ENCODE data around the gene DCAKD. TPM values are rescaled to one million over a fixed set of nuclear protein-coding genes. Genes with fewer than 3 reads are reported as not detected.

The DCAKD gene
- total and polyA plus RNA-seq, 2 donors (not counting 3 experiments of a cell fraction or from before 2014, with no cell fraction given) = 30.8 to 36.5 TPM

GRCh38 chr17:45096926-45097325 is 45.5 kb upstream of the DCAKD start:
- H3K9me1 ChIP-seq (replicated peaks; ENCODE audit: control insufficient read depth, extremely low read depth, insufficient read depth, low read length) = no peaks in the 10 kb centered on the region
- no peak for DNase-seq (ENCODE audit: low read depth, low spot score)
- intact Hi-C loops (cut with micrococcal nuclease) = loop anchor here (1.0 kb wide), 2 partner anchors 35 to 73 kb away; partner anchors contain the start of gene PLCD3
- no peak overlapping the region for H3K27ac ChIP-seq (ENCODE audit: insufficient read depth, low read depth, low read length)
- peaks cover 27 to 35% of the 10 kb centered on the region in 2 experiments for H3K36me3 ChIP-seq (ENCODE audit: control insufficient read depth in 2 of 2, extremely low read depth in 1 of 2, insufficient read depth in 2 of 2, low read length in 2 of 2)
- no peaks in the 10 kb centered on the region for H3K9me3 ChIP-seq (replicated peaks; ENCODE audit: control insufficient read depth, insufficient read depth, low read length)
- H3K79me2 ChIP-seq (ENCODE audit: control insufficient read depth, insufficient read depth, low read length) = no peaks in the 10 kb centered on the region
- FAIRE-seq = no peak
- no peak overlapping the region for H2AFZ ChIP-seq (ENCODE audit: low read depth, low read length)
- no peak overlapping the region for H3K4me2 ChIP-seq (ENCODE audit: insufficient read depth, low read length)
- CTCF ChIA-PET = interaction anchor here (0.6 to 1.4 kb wide), 3 partner anchors 21 to 37 kb away, joined by 3 to 5 read pairs (median 4); no protein-coding TSS in a partner anchor
- no TSS peak for BruUV-seq (replicated peaks)
- POLR2A ChIA-PET = no interaction called here
- H3K4me1 ChIP-seq (ENCODE audit: control insufficient read depth, extremely low read depth, insufficient read depth, low read length) = peaks cover 19% of the 10 kb centered on the region
- no peak overlapping the region for H3K4me3 ChIP-seq (replicated peaks in 1 of 3; ENCODE audit: insufficient read depth in 1 of 3, low read depth in 1 of 3, low read length in 3 of 3)
- TF ChIP-seq MAX (IDR thresholded peaks at IDR 0.05; ENCODE audit: insufficient read depth, insufficient read length) (no peak), POLR2A (IDR thresholded peaks at IDR 0.05; ENCODE audit: low read depth, low read length) (no peak), EZH2 (IDR thresholded peaks at IDR 0.05; ENCODE audit: borderline replicate concordance, low read depth, low read length, severe bottlenecking) (no peak), FOS (IDR thresholded peaks at IDR 0.05; ENCODE audit: borderline replicate concordance, insufficient read depth, low read length) (no peak), JUN (IDR thresholded peaks at IDR 0.05; ENCODE audit: borderline replicate concordance, insufficient read depth, insufficient read length, low read depth) (no peak), CTCF (IDR thresholded peaks at IDR 0.05; ENCODE audit: extremely low read depth in 1 of 2, insufficient read depth in 1 of 2, low read depth in 1 of 2, low read length in 2 of 2) (no peak), MYC (IDR thresholded peaks at IDR 0.05; ENCODE audit: low read depth, low read length) (no peak), GATA2 (IDR thresholded peaks at IDR 0.05; ENCODE audit: insufficient read depth, insufficient read length, low read depth, low read length) (no peak), POLR2AphosphoS5 (IDR thresholded peaks at IDR 0.05; ENCODE audit: insufficient read depth, low read depth, low read length) (no peak)
- no peaks in the 10 kb centered on the region for H4K20me1 ChIP-seq (replicated peaks; ENCODE audit: control insufficient read depth, extremely low read depth, insufficient read depth, low read length)
- H3K9ac ChIP-seq (replicated peaks; ENCODE audit: extremely low read depth, insufficient read depth, low read length) = no peak overlapping the region
- H3K27me3 ChIP-seq (ENCODE audit: control insufficient read depth in 2 of 2, insufficient read depth in 2 of 2, low read length in 2 of 2) = no peaks in the 10 kb centered on the region
- dilution Hi-C loops (cut with MboI; ENCODE audit: extremely low pct_ligation_motif_present, low sequenced_read_pairs) = no loop called here
